ENCODE results near the gene YES1. TPM values are rescaled to one million over a fixed set of nuclear protein-coding genes. Genes with fewer than 3 reads are reported as not detected.

Gene YES1
- total RNA-seq, 5 donors from 2014 or later (not counting 1 experiment from before 2014, with no cell fraction given): 7.4 to 16.3 (median 8.2) TPM

DNA sequence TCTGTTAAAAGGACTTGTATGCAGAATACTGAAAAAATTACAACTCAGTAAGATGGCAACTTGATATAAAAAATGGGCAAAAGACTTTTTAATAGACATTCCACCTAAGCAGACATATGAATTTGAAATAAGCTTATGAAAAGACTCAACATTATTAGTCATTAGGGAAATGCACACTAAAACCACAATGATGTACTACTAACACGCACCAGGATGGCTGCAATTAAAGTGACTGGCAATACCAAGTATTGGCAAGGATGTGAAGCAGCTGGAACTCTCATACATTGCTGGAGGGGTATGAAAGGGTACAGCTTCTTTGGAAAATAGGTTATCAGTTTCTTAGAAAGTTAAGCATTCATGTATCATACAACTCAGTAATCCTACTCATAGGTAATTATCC lies 96.4 kb downstream of the YES1 start:
- H3K27me3 ChIP-seq (replicated peaks in 1 of 2; ENCODE audit: control insufficient read depth in 2 of 2, extremely low read depth in 1 of 2, insufficient read depth in 2 of 2, low read length in 1 of 2): no peaks in the 10 kb centered on the region
- DNase-seq (peak in 1 of 35 experiments; percentile 30), ATAC-seq (replicated peaks in 1 of 4) (no peak)
- ChIA-PET POLR2A (interaction anchor here (0.6 kb wide), 2 partner anchors 11 to 96 kb away, joined by 3 to 4 read pairs; no protein-coding TSS in a partner anchor), CTCF (interaction anchor here in 1 of 2 donors (1.6 kb wide), 1 partner anchor 115 kb away, joined by 9 read pairs; no protein-coding TSS in a partner anchor)
- no peak overlapping the region for H3K4me3 ChIP-seq (ENCODE audit: control insufficient read depth in 1 of 2, extremely low read depth in 1 of 2, low read length in 1 of 2)
- no peaks in the 10 kb centered on the region for H3K9me3 ChIP-seq
- peaks cover 0 to 11% (median 0%) of the 10 kb centered on the region in 3 donors for H3K9me3 Mint-ChIP-seq
- no peaks in the 10 kb centered on the region for H3K36me3 Mint-ChIP-seq
- no CpG with 5 or more reads among the region's 1 CpG for WGBS (ENCODE audit: insufficient coverage)
- H3K4me1 Mint-ChIP-seq: peaks cover 11 to 20% (median 14%) of the 10 kb centered on the region in 3 donors
- H3K27ac ChIP-seq (ENCODE audit: low read length): no peak overlapping the region
- H3K4me1 ChIP-seq (ENCODE audit: control insufficient read depth in 1 of 2, extremely low read depth in 1 of 2, insufficient read depth in 2 of 2, low read length in 2 of 2): peaks cover 4 to 18% of the 10 kb centered on the region in 2 experiments
- H3K27ac Mint-ChIP-seq: no peak overlapping the region
- H3K27me3 Mint-ChIP-seq: no peaks in the 10 kb centered on the region
- no peaks in the 10 kb centered on the region for H3K36me3 ChIP-seq (ENCODE audit: control insufficient read depth in 2 of 2, extremely low read depth in 1 of 2, insufficient read depth in 1 of 2, low read length in 1 of 2)
- H3K4me3 Mint-ChIP-seq: no peak overlapping the region

DNA sequence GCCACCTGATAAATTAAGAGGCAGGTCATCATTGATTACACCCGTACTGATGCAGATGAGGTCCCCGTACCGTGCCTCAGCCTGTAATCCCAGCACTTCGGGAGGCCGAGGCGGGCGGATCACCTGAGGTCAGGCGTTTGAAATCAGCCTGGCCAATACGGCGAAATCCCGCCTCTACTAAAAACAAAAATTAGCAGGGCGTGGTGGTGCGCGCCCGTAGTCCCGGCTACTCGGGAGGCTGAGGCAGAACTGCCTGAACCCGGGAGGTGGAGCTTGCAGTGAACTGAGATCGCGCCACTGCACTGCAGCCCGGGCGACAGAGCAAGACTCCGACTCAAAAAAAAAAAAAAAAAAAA lies 98.9 kb downstream of the YES1 start:
- no peak overlapping the region for H3K27ac Mint-ChIP-seq
- H3K4me1 Mint-ChIP-seq: peaks cover 26 to 42% (median 37%) of the 10 kb centered on the region in 3 donors
- peaks cover 4 to 33% of the 10 kb centered on the region in 2 experiments for H3K4me1 ChIP-seq (ENCODE audit: control insufficient read depth in 1 of 2, extremely low read depth in 1 of 2, insufficient read depth in 2 of 2, low read length in 2 of 2)
- ATAC-seq (replicated peaks in 1 of 4) (peak in 1 of 4 experiments; percentile 8), DNase-seq (peak in 11 of 35 experiments; percentile 1 to 27 (median 5))
- ChIA-PET CTCF (interaction anchor here (0.6 to 2.0 kb wide), 11 partner anchors 26 to 1959 kb away, joined by 3 to 13 read pairs (median 4); no protein-coding TSS in a partner anchor), POLR2A (interaction anchor here (0.5 to 0.7 kb wide), 2 partner anchors 29 to 100 kb away, joined by 3 read pairs; no protein-coding TSS in a partner anchor)
- H3K27me3 ChIP-seq (replicated peaks in 1 of 2; ENCODE audit: control insufficient read depth in 2 of 2, extremely low read depth in 1 of 2, insufficient read depth in 2 of 2, low read length in 1 of 2): no peaks in the 10 kb centered on the region
- peak overlapping the region; percentile 69 to 84 (median 69) for H3K4me3 Mint-ChIP-seq
- H3K9me3 ChIP-seq: no peaks in the 10 kb centered on the region
- H3K36me3 ChIP-seq (ENCODE audit: control insufficient read depth in 2 of 2, extremely low read depth in 1 of 2, insufficient read depth in 1 of 2, low read length in 1 of 2): peaks cover 3 to 5% of the 10 kb centered on the region in 2 donors
- 92% methylated on average over 19 of the region's 23 CpGs for WGBS (ENCODE audit: insufficient coverage)
- H3K9me3 Mint-ChIP-seq: peaks cover 0 to 11% (median 0%) of the 10 kb centered on the region in 3 donors
- no peaks in the 10 kb centered on the region for H3K27me3 Mint-ChIP-seq
- peak overlapping the region; percentile 34 for H3K27ac ChIP-seq (ENCODE audit: low read length)
- peaks cover 14% of the 10 kb centered on the region for H3K36me3 Mint-ChIP-seq
- H3K4me3 ChIP-seq (ENCODE audit: control insufficient read depth in 1 of 2, extremely low read depth in 1 of 2, low read length in 1 of 2): peak overlapping the region in 1 of 2 donors; percentile 77

DNA sequence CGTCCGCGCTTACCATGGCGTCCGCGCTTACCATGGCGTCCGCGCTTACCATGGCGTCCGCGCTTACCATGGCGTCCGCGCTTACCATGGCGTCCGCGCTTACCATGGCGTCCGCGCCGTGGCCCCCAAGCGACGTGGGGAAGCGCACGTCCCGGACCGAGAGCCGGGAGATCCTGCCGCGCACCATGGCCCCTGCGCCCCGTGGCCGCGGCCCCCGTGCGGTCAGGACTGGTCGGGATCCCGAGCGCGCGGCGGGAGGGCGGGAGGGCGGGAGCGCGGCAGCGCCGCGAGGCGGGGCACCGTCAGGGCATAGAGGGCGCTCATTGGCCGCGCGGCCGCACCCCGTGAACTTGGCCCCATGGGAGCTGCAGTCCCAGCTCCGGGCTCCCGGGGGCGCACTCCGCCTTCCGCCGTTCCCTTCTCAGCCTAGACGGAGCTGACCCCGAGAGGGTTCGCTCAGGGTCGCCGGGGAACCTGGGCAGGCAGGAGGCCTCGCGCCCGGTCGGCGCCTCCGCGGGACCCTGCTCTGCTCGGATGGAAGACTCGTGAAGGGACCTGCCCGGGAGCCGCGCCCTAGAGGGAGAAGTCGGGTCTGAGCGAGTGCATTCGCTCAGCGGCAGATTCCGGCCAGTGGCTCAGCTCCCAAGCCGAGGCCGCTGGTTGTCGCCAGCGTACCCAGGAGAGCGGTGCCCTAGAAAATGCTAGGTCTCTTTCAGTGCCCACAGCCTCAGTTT lies 99.5 kb downstream of the YES1 start, which contains the start of gene ENOSF1:
ENOSF1 (minus strand) TSS at position 230 of the 734 bp plus-strand sequence; CDS start at position 187, 43 bp downstream.
- CTCF ChIA-PET: interaction anchor here (0.6 to 2.0 kb wide), 10 partner anchors 27 to 1960 kb away, joined by 3 to 13 read pairs (median 5); no protein-coding TSS in a partner anchor
- Histone ChIP-seq H3K4me3 (ENCODE audit: control insufficient read depth in 1 of 2, extremely low read depth in 1 of 2, low read length in 1 of 2) (peak within 1 kb of the TSS; percentile 77 to 87), H3K9me3 (no peaks in the 10 kb centered on the region), H3K27me3 (replicated peaks in 1 of 2; ENCODE audit: control insufficient read depth in 2 of 2, extremely low read depth in 1 of 2, insufficient read depth in 2 of 2, low read length in 1 of 2) (no peaks in the 10 kb centered on the region), H3K4me1 (ENCODE audit: control insufficient read depth in 1 of 2, extremely low read depth in 1 of 2, insufficient read depth in 2 of 2, low read length in 2 of 2) (peaks cover 4 to 33% of the 10 kb centered on the region in 2 experiments), H3K36me3 (ENCODE audit: control insufficient read depth in 2 of 2, extremely low read depth in 1 of 2, insufficient read depth in 1 of 2, low read length in 1 of 2) (peaks cover 3 to 5% of the 10 kb centered on the region in 2 donors), H3K27ac (ENCODE audit: low read length) (peak within 1 kb of the TSS; percentile 92)
- peak; percentile 71 to 91 (median 89) for ATAC-seq (replicated peaks in 1 of 4)
- H3K4me3 Mint-ChIP-seq: peak within 1 kb of the TSS; percentile 83 to 91 (median 84)
- DNase-seq: peak; percentile 39 to 88 (median 73)
- H3K27ac Mint-ChIP-seq: peak within 1 kb of the TSS; percentile 87 to 90
- POLR2A ChIA-PET: interaction anchor here (0.5 to 0.7 kb wide), 4 partner anchors 15 to 195 kb away, joined by 3 to 4 read pairs (median 3); no protein-coding TSS in a partner anchor
- peaks cover 15% of the 10 kb centered on the region for H3K36me3 Mint-ChIP-seq
- 9% methylated on average over 82 of the region's 91 CpGs for WGBS (ENCODE audit: insufficient coverage)
- H3K4me1 Mint-ChIP-seq: peaks cover 26 to 43% (median 39%) of the 10 kb centered on the region in 3 donors
- peaks cover 0 to 11% (median 0%) of the 10 kb centered on the region in 3 donors for H3K9me3 Mint-ChIP-seq
- no peaks in the 10 kb centered on the region for H3K27me3 Mint-ChIP-seq

DNA sequence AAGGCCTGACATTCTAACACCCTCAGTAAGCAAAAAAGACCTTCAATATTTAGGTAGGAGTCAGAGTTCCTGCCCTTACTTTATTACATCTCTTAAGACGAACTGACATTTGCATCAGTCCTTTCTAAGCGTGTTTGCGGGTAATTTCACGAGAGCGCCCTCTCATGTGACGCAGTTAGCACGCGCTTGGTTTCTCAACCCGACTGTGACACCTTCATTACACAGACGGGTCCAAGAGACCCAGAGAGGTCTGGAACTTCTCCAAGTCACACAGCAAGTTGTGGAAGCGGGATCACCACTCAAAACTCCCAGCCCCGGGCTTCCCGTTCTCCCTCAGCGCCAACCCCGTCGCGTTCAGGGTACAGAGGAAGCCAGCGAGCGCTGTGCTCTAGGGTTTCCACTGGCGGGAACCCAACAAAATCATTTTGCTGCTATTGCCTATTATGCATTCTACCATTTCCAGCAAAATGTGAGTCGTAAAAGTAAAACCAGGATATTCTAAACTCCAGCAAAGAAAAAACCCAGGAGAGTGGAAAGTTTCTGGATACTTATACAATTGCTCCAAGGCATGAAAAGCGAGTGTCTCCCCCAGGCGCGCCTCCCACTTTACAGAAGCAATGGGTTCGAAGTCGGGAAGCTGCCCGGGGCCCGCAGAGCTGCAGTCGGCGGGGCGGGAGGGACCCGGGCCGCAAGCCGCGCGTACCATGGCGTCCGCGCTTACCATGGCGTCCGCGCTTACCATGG lies 100.2 kb downstream of the YES1 start:
- H3K9me3 Mint-ChIP-seq: peaks cover 0 to 11% (median 0%) of the 10 kb centered on the region in 3 donors
- H3K36me3 Mint-ChIP-seq: peaks cover 15% of the 10 kb centered on the region
- peak overlapping the region; percentile 77 to 87 for H3K4me3 ChIP-seq (ENCODE audit: control insufficient read depth in 1 of 2, extremely low read depth in 1 of 2, low read length in 1 of 2)
- no peaks in the 10 kb centered on the region for H3K27me3 ChIP-seq (replicated peaks in 1 of 2; ENCODE audit: control insufficient read depth in 2 of 2, extremely low read depth in 1 of 2, insufficient read depth in 2 of 2, low read length in 1 of 2)
- H3K4me1 ChIP-seq (ENCODE audit: control insufficient read depth in 1 of 2, extremely low read depth in 1 of 2, insufficient read depth in 2 of 2, low read length in 2 of 2): peaks cover 4 to 33% of the 10 kb centered on the region in 2 experiments
- peak overlapping the region; percentile 92 for H3K27ac ChIP-seq (ENCODE audit: low read length)
- H3K27me3 Mint-ChIP-seq: no peaks in the 10 kb centered on the region
- 0% methylated on average over 17 of the region's 42 CpGs for WGBS (ENCODE audit: insufficient coverage)
- ATAC-seq (replicated peaks in 1 of 4) (peak; percentile 52 to 77 (median 58)), DNase-seq (peak; percentile 49 to 89 (median 79))
- ChIA-PET CTCF (interaction anchor here in 1 of 2 donors (0.9 to 2.0 kb wide), 6 partner anchors 28 to 1836 kb away, joined by 3 to 13 read pairs (median 6); no protein-coding TSS in a partner anchor), POLR2A (interaction anchor here in 1 of 2 donors (0.6 to 0.7 kb wide), 2 partner anchors 15 to 196 kb away, joined by 3 to 4 read pairs; no protein-coding TSS in a partner anchor)
- peak overlapping the region; percentile 83 to 91 (median 84) for H3K4me3 Mint-ChIP-seq
- H3K9me3 ChIP-seq: no peaks in the 10 kb centered on the region
- H3K27ac Mint-ChIP-seq: peak overlapping the region; percentile 87 to 90
- H3K4me1 Mint-ChIP-seq: peaks cover 26 to 43% (median 42%) of the 10 kb centered on the region in 3 donors
- peaks cover 3 to 5% of the 10 kb centered on the region in 2 donors for H3K36me3 ChIP-seq (ENCODE audit: control insufficient read depth in 2 of 2, extremely low read depth in 1 of 2, insufficient read depth in 1 of 2, low read length in 1 of 2)

DNA sequence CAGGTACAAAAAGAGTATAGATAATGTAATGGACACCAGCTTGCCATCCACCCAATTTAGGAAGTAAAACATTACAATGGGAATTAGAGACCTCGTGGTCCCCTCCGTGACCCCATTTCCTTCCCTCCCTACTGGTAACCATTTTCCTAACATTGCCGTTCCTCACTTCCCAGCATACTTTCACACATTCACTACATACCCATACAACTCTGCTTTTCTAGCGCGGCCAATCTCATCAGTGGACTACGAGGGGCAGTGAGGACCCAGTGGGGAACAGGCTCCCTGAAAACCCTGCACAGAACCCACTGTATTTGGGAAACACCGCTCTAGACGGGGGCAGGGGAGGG lies 100.8 kb downstream of the YES1 start:
- POLR2A ChIA-PET: no interaction called here
- peaks cover 18% of the 10 kb centered on the region for H3K36me3 Mint-ChIP-seq
- CTCF ChIA-PET: interaction anchor here in 1 of 2 donors (1.0 to 2.0 kb wide), 2 partner anchors 27 to 120 kb away, joined by 4 to 10 read pairs; no protein-coding TSS in a partner anchor
- Histone ChIP-seq H3K4me3 (ENCODE audit: control insufficient read depth in 1 of 2, extremely low read depth in 1 of 2, low read length in 1 of 2) (peak overlapping the region; percentile 77 to 87), H3K27ac (ENCODE audit: low read length) (peak overlapping the region; percentile 92), H3K36me3 (ENCODE audit: control insufficient read depth in 2 of 2, extremely low read depth in 1 of 2, insufficient read depth in 1 of 2, low read length in 1 of 2) (peaks cover 3 to 7% of the 10 kb centered on the region in 2 donors), H3K27me3 (replicated peaks in 1 of 2; ENCODE audit: control insufficient read depth in 2 of 2, extremely low read depth in 1 of 2, insufficient read depth in 2 of 2, low read length in 1 of 2) (no peaks in the 10 kb centered on the region), H3K9me3 (no peaks in the 10 kb centered on the region), H3K4me1 (ENCODE audit: control insufficient read depth in 1 of 2, extremely low read depth in 1 of 2, insufficient read depth in 2 of 2, low read length in 2 of 2) (peaks cover 4 to 33% of the 10 kb centered on the region in 2 experiments)
- H3K27ac Mint-ChIP-seq: peak overlapping the region; percentile 87 to 90
- peaks cover 26 to 45% (median 45%) of the 10 kb centered on the region in 3 donors for H3K4me1 Mint-ChIP-seq
- no peaks in the 10 kb centered on the region for H3K27me3 Mint-ChIP-seq
- DNase-seq (no peak), ATAC-seq (replicated peaks in 1 of 4) (peak in 2 of 4 experiments; percentile 2 to 4)
- 15% methylated on average over 3 of the region's 8 CpGs for WGBS (ENCODE audit: insufficient coverage)
- H3K9me3 Mint-ChIP-seq: peaks cover 0 to 11% (median 0%) of the 10 kb centered on the region in 3 donors
- peak overlapping the region; percentile 83 to 91 (median 84) for H3K4me3 Mint-ChIP-seq

Data from T-cell (primary cell).